Measurements from ENCODE around the gene CDC20. TPM values are rescaled to one million over a fixed set of nuclear protein-coding genes. Genes with fewer than 3 reads are reported as not detected.
A peak's percentile ranks its signal among the peaks of the same experiment; 100 is the strongest.

Gene CDC20
- total and polyA plus RNA-seq, 2 of the 8 experiments (the other 6 are each of a cell fraction or from before 2014, with no cell fraction given): 214 to 221 TPM

DNA sequence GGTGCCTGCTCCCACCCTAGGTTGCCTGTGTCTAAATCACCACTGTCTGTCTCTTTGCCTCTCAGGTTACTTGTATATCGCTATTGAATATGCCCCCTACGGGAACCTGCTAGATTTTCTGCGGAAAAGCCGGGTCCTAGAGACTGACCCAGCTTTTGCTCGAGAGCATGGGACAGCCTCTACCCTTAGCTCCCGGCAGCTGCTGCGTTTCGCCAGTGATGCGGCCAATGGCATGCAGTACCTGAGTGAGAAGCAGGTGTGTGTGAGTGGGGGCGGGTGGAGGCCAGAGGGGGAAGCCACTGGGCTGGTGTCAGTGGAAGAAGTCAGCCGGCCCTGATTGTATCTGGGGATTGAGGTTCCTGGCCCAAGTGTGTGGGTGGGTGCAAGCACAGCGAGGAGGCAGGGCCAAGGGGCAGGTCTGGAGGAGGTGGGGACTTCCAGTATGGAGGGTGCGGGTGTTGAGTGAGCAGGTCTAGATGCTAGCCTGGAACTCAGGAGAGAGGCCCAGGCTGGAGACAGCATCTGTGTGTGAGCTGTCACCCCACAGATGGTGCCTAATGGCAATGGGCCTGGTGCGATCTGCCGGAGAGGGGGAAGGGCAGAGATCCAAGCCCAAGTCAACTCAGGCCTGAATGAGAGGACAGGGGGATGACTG is 40.8 kb upstream of the CDC20 start:
- no peak overlapping the region for H3K56ac ChIP-seq (replicated peaks; ENCODE audit: insufficient read length, low read depth, low read length)
- H2AK5ac ChIP-seq (ENCODE audit: low read depth, low read length): peak overlapping the region; percentile 39; the same call in 1 of the 2 replicates
- no peak overlapping the region for H3K27ac ChIP-seq (ENCODE audit: low read depth, low read length)
- no peak for FAIRE-seq
- WGBS, 2 experiments (ENCODE audit: extremely low coverage in 1 of 2, insufficient coverage in 1 of 2, insufficient read length in 1 of 2, insufficient replicate concordance in 2 of 2, low coverage in 1 of 2, low lambda C conversion rate in 2 of 2, missing lambda C conversion rate in 1 of 2): 92% methylated on average over 15 of the region's 15 CpGs; no CpG with 5 or more reads in 1 of the 2 experiments
- H3K4me3 ChIP-seq (ENCODE audit: extremely low read depth in 1 of 4, insufficient read depth in 2 of 4, low read depth in 3 of 4, low read length in 4 of 4): no peak overlapping the region
- no peak for DNase-seq (ENCODE audit: low read depth in 1 of 2, low spot score in 2 of 2)
- H4K20me1 ChIP-seq (replicated peaks in 1 of 2; ENCODE audit: control insufficient read depth in 1 of 2, insufficient read depth in 2 of 2, low read length in 2 of 2): no peaks in the 10 kb centered on the region
- no peak overlapping the region for H4K8ac ChIP-seq (ENCODE audit: extremely low read depth, insufficient read depth, low read length)
- no peaks in the 10 kb centered on the region for H3K79me1 ChIP-seq (ENCODE audit: low read depth, low read length)
- H2BK12ac ChIP-seq (ENCODE audit: low read depth, low read length): no peak overlapping the region
- no peak overlapping the region for H2BK15ac ChIP-seq (ENCODE audit: low read length)
- CTCF ChIA-PET (ENCODE audit: partially characterized antibody): interaction anchor here (0.6 to 3.9 kb wide), 5 partner anchors 12 to 33 kb away, joined by 3 to 19 read pairs (median 4); partner anchors contain the start of gene C1orf210
- H3K79me2 ChIP-seq (ENCODE audit: control insufficient read depth in 1 of 2, insufficient read depth in 2 of 2, low read length in 2 of 2): no peaks in the 10 kb centered on the region
- H3K4me1 ChIP-seq (replicated peaks in 1 of 4; ENCODE audit: control insufficient read depth in 3 of 4, insufficient read depth in 4 of 4, low read length in 3 of 4): peaks cover 0 to 5% (median 0%) of the 10 kb centered on the region in 4 experiments; a peak in 1 of 7 replicates
- H2AFZ ChIP-seq (ENCODE audit: low read length): no peak overlapping the region
- POLR2A ChIA-PET (ENCODE audit: partially characterized antibody): interaction anchor here (0.9 to 1.2 kb wide), 3 partner anchors 46 to 86 kb away, joined by 3 read pairs; no protein-coding TSS in a partner anchor
- no peak overlapping the region for H2BK120ac ChIP-seq (replicated peaks; ENCODE audit: low read depth, low read length)
- H3K9me3 ChIP-seq (ENCODE audit: insufficient read depth in 2 of 2, low read depth in 1 of 2, low read length in 1 of 2): no peaks in the 10 kb centered on the region
- H3K36me3 ChIP-seq (ENCODE audit: control insufficient read depth in 2 of 4, insufficient read depth in 4 of 4, low read length in 3 of 4): no peaks in the 10 kb centered on the region
- peak overlapping the region; percentile 32 for H3K18ac ChIP-seq (ENCODE audit: extremely low read depth, low read length)
- no peaks in the 10 kb centered on the region for H3K23me2 ChIP-seq (ENCODE audit: low read depth, low read length)
- no peak overlapping the region for H3K4ac ChIP-seq (replicated peaks; ENCODE audit: insufficient read length, low read depth, low read length)
- H3K14ac ChIP-seq (ENCODE audit: insufficient read length): no peak overlapping the region
- no peak overlapping the region for H2BK20ac ChIP-seq (ENCODE audit: low read length)
- H3K4me2 ChIP-seq (ENCODE audit: insufficient read depth in 1 of 2, low read depth in 2 of 2, low read length in 2 of 2): no peak overlapping the region
- H3K23ac ChIP-seq (ENCODE audit: insufficient read length): no peak overlapping the region
- no peaks in the 10 kb centered on the region; a peak in 1 of 7 replicates for H3K27me3 ChIP-seq (replicated peaks in 1 of 4; ENCODE audit: control insufficient read depth in 3 of 4, extremely low read depth in 1 of 4, insufficient read depth in 3 of 4, low read length in 3 of 4)
- no peak overlapping the region for H4K91ac ChIP-seq (replicated peaks; ENCODE audit: insufficient read length, low read length)
- H4K5ac ChIP-seq (ENCODE audit: insufficient read length, low read depth, low read length): no peak overlapping the region
- no peak overlapping the region for H2BK5ac ChIP-seq (ENCODE audit: low read depth, low read length)
- no peak overlapping the region for H3K9ac ChIP-seq (replicated peaks in 1 of 4; ENCODE audit: extremely low read depth in 1 of 4, low read depth in 3 of 4, low read length in 3 of 4)
- no peak for TF ChIP-seq RBBP5 (IDR thresholded peaks at IDR 0.05; ENCODE audit: borderline replicate concordance, low read depth, low read length)
- no peak for TF ChIP-seq POLR2A (IDR thresholded peaks at IDR 0.05; ENCODE audit: control extremely low read depth in 1 of 2, low read depth in 2 of 2, low read length in 2 of 2)
- TF ChIP-seq CHD2 (IDR thresholded peaks at IDR 0.05; ENCODE audit: low read length): no peak
- no peak for TF ChIP-seq SIX5 (IDR thresholded peaks at IDR 0.05; ENCODE audit: low read depth, low read length)
- no peak for TF ChIP-seq TEAD4 (IDR thresholded peaks at IDR 0.05; ENCODE audit: low read depth, low read length)
- TF ChIP-seq KDM4A (IDR thresholded peaks at IDR 0.05; ENCODE audit: low read depth, low read length, severe bottlenecking): no peak
- TF ChIP-seq KDM1A (IDR thresholded peaks at IDR 0.05; ENCODE audit: borderline replicate concordance, low read length): no peak
- no peak for TF ChIP-seq CBX5 (IDR thresholded peaks at IDR 0.05; ENCODE audit: low read depth, low read length)
- TF ChIP-seq SP4 (IDR thresholded peaks at IDR 0.05; ENCODE audit: low read length): no peak

Measured in H1 (cell line).